Measurements from ENCODE around the gene MEGF8.

The MEGF8 gene

DNA sequence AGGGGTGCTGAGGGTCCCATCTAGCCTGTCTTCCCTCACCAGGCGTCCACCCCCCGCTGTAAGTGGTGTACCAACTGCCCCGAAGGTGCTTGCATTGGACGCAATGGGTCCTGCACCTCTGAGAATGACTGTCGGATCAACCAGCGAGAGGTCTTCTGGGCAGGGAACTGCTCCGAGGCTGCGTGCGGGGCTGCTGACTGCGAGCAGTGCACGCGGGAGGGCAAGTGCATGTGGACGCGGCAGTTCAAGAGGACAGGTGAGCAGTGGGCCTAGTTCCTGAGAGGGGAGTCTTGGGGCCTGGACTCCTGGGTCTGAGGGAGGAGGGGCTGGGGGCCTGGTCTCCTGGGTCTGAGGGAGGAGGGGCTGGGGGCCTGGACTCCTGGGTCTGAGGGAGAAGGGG lies 36.9 kb downstream of the MEGF8 start:
- DNase-seq, result no peak

DNA sequence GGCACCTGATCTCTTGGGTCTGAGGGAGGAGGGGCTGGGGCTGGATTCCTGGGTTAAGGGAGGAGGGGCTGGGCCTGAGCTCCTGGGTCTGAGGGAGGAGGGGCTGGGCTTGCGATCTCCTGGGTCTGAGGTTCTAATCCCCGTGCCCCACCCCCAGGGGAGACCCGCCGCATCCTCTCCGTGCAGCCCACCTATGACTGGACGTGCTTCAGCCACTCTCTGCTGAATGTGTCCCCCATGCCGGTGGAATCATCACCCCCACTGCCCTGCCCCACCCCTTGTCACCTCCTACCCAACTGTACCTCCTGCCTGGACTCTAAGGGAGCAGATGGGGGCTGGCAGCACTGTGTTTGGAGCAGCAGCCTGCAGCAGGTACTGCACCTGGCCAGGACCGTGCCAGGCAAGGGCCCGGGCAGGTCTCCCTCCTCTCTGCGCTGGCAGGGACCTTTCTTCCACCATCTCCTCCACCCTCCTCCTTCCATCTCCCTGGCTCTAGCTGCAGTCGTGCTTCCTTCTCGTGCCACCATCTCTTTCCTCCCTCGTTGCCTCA lies 37.5 kb downstream of the MEGF8 start:
- DNase-seq, result no peak

DNA sequence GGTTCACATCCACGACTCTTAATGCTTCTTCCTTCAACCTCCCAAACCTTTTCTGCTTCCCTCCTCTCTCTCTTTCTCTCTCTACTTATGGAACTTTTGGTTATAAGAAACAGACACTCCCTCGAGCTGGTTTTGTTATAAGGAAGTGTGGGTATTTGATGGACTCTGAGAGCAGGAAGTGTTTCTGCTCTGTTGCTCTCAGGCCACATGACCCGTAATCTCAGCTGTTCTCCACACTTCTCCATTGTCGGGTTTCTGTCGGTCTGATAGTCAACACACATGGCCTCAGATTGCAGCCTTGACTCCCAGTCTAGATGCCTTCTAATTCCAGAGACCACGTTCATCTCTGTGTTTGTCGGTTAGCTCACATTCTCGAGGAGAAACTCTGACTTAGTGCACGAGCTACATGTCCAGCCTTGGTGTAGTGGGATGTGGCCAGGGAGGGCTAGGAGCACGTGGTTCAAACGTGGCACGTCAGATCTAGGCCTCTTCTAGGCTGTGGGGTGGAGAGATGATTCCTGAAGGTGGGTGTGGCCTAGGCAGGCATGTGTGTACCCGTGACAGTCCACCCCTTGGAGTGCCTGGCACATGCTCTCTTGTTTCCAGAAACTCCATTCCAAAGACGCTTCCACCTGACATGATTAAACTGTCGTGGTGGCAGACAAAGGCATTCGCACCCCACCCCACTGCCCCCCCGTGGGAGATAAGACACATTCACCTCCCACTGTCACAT lies 38.3 kb downstream of the MEGF8 start:
- DNase-seq, result no peak

DNA sequence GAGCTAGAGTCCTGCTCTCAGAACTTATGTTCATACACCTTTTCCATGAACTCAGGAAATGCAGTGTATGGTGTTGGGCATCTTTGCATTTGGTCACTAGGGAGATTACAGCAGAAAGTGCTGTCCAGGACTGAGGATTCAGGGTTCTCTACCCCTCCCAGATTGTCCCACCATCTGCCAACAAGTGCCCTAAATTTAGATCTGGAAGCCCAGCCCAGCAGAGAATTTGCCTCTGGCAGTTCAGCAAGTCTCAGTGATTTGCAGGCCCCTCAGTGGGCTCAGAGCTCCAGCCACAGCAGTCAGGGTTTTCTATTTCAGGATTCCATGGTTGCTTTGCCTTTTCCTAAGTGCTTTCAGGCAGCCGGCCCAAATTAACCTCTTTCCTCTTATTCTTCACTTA lies 41.2 kb downstream of the MEGF8 start:
- DNase-seq, result no peak

DNA sequence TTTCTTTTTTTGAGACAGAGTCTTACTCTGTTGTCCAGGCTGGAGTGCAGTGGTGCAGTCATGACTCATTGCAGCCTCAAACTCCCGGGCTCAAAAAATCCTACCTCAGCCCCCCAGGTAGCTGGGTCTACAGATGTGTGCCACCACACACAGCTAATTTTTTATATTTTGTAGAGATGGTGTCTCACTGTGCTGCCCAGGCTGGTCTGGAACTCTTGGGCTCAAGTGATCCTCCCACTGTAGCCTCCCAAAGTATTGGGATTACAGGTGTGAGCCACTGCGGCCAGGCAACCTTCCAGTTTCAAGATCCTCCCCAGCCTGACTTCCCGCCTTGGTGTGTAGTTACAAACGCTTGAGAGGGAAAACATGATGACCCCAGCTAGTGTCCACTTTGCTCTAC lies 42.5 kb downstream of the MEGF8 start:
- DNase-seq, result no peak

DNA sequence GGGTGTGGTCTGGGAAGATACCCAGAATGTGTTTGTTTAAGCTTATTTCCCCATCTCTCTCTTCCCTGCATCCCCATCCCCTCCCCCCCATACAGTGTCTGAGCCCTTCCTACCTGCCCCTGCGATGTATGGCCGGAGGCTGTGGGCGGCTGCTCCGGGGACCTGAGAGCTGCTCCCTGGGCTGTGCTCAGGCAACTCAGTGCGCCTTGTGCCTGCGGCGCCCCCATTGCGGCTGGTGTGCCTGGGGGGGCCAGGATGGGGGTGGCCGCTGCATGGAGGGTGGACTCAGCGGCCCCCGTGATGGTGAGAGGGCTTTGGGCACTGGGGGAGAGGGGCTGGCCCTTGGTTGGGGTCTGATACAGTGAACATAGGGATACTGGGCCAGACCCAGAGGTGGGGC lies 42.9 kb downstream of the MEGF8 start:
- DNase-seq, result no peak

DNA sequence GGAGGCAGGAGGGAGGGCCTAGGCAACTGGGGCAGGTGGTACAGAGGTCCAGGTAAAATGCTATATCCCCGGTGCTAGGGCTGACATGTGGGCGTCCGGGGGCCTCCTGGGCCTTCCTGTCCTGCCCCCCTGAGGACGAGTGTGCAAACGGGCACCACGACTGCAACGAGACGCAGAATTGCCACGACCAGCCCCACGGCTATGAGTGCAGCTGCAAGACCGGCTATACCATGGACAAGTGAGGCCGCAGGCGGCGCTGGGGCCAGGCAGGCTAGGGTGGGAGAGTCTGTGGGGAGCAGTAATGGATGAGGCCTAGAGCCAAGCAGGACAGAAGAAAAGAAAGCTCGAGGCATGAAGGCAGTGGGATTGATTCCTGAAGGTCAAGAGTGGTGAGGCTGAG lies 43.3 kb downstream of the MEGF8 start:
- no peak for DNase-seq

DNA sequence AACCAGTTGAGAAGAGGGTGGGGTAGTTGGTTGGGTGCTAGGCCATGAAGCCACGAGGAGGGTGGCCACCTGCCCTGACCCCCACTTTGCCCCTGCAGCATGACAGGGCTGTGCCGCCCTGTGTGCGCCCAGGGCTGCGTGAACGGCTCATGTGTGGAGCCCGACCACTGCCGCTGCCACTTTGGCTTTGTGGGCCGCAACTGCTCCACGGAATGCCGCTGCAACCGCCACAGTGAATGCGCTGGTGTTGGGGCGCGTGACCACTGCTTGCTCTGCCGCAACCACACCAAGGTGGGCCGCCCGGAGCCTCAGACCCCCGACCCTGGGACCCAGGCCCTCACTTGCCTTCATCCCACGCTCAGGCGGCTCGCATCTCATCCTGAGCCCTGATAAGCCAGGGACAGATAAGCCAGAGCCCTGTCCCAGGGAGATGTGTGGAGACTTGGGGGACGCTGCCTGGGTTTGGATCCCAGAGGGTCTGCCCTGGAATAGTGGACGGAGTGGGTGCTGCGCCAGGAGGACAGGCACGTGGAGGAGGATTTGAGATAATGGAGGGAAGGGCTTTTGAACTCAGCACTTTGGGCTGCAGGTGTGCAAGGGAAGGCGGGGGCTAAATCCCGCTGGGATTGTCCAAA lies 44.1 kb downstream of the MEGF8 start:
- no peak for DNase-seq

DNA sequence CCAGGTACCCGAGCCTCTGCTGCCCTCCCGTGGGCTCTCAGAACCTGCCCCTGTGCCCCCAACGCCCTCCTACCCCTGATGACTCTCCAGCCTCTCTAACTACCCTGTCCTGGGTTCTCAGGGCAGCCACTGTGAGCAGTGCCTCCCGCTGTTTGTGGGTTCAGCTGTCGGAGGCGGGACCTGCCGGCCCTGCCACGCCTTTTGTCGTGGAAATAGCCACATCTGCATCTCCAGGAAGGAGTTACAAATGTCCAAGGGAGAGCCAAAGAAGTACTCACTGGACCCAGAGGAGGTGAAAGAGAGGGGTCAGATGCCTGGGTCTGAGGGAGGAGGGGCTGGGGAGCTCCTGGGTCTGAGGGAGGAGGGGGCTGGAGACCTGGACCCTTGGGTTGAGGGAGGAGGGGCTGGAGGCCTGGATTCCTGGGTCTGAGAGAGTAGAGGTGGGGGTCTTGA lies 44.7 kb downstream of the MEGF8 start:
- DNase-seq, result no peak

DNA sequence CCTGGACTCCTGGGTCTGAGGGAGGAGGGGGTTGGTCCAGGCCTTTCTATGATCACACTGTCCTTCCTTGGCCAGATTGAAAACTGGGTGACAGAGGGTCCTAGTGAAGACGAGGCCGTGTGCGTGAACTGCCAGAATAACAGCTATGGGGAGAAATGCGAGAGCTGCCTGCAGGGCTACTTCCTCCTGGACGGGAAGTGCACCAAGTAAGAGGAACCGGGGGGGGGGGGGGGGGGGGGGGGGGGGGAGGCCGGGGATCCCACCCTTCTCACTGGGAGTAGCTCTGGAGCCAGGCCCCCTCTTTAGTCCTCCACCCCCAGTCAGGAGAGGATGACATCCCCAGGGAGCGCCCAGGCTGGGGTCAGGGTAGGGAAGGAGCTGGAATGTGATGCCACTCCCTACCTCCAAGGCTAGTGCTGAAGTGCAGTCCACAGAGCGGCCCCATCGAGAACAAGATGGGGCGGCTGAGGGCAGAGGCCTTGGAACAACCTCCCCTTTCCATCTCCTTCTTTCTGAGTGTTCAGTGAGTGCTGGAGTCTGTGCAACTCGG lies 45.3 kb downstream of the MEGF8 start:
- DNase-seq, result no peak

DNA sequence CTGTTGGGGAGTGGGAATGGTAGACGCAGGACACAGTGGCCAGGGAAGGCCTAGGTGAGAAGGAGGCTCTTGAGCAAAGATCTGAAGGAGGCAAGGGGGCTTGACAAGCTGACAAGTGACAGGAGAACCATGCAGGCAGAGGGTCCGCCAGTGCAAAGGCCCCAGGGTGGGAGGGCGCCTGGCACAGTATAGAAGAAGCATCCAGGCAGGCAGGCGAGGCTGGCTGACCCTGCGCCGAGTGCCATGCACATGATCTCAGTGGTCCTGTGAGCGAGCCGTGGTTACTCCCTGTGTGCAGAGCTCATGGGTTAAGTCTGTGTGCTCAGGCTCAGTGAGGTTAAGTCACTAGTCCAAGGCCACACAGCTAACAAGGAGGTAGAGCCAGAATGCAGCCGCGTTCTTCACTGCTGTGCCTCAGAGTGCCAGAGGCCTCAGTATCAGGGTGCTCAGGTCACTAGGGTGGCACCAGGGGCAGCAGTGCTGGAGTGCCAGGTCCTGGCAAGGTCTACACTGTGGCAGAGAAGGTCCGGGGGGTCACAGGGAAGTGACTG lies 49.5 kb downstream of the MEGF8 start:
- DNase-seq, result no peak

DNA sequence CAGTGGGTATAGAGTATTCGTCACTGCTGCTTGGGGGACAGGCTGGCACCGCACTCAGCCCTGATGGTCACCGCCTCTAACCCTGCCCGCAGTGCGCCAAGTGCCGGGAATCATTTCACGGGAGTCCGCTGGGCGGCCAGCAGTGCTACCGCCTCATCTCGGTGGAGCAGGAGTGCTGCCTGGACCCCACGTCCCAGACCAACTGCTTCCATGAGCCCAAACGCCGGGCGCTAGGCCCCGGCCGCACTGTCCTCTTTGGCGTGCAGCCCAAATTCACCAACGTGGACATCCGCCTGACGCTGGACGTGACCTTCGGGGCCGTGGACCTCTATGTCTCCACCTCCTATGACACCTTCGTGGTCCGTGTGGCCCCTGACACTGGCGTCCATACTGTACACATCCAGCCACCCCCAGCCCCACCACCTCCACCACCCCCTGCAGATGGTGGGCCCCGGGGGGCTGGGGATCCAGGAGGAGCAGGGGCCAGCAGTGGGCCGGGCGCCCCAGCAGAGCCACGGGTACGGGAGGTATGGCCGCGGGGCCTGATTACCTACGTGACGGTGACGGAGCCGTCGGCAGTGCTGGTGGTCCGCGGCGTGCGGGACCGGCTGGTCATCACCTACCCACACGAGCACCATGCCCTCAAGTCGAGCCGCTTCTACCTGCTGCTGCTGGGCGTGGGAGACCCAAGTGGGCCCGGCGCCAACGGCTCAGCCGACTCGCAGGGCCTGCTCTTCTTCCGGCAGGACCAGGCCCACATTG lies 50.2 kb downstream of the MEGF8 start:
- no peak for DNase-seq

DNA sequence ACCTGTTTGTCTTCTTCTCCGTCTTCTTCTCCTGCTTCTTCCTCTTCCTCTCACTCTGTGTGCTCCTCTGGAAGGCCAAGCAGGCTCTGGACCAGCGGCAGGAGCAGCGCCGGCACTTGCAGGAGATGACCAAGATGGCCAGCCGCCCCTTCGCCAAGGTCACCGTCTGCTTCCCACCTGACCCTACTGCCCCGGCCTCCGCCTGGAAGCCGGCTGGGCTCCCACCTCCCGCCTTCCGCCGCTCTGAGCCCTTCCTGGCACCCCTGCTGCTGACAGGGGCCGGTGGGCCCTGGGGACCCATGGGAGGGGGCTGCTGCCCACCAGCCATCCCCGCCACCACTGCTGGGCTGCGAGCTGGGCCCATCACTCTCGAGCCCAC lies 50.7 kb downstream of the MEGF8 start:
- no peak for DNase-seq

DNA sequence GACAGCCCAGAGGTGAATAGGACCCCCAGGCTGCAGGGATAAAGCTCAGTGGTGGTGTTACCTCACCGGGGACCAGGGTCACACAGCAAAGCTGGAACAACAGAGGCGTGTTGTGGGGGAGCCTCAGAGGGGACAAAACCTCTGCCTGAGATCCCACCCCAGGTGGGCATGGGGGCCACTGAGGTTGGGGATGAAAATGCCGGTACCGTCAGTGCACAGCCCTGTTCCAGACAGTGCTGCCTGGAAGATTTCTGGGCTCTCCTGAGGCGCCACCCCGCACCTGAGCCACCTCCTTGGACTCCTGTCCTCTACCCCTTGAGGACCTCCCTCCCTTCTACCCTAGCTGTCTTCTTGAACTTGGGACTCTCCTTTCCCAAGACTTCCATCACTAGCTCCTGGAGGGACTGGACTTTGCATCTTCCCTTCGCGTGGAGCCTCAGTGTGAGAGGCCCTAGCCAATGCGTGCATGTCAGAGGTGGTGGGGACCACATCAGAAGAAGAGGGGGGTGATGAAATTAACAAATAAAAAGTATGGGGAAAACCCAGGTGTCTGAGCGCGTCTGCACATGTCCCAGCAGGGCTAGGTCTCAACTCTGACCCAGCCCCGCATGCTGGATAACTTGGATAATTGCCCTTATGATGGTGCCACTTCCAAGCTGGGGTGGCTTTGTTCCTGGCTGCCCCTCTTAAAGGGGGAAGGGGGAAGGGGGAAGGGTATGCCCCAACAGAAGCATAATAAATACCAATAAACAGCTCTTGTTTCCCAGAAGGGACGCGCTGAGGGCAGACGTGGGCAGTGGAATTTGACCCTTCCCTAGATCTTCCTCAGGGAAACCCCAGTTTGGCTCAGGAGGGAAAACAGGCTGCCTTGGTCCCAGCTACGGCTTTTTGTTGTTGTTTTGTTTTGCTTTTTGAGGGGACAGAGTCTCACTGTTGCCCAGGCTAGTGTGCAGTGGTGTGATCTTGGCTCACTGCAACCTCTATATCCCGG lies 53.1 kb downstream of the MEGF8 start:
- DNase-seq, result no peak

DNA sequence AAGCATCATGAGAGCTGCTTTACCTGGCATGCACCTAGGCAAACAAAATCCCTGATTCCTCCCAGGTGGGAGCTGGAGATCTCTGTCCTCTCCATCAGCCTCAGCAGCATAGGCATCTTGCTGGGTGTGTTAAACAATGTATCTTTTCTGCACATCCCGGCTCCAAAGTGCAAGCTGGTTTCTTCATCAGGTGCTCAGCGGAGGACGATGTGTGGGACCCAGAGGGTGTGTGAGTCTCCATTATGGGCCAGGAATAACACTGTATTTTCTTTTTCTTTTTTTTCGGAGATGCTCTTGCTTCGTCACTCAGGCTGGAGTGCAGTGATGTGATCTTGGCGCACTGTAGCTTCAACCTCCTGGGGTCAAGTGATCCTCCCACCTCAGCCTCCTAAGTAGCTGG lies 54.7 kb downstream of the MEGF8 start:
- DNase-seq, result no peak

DNA sequence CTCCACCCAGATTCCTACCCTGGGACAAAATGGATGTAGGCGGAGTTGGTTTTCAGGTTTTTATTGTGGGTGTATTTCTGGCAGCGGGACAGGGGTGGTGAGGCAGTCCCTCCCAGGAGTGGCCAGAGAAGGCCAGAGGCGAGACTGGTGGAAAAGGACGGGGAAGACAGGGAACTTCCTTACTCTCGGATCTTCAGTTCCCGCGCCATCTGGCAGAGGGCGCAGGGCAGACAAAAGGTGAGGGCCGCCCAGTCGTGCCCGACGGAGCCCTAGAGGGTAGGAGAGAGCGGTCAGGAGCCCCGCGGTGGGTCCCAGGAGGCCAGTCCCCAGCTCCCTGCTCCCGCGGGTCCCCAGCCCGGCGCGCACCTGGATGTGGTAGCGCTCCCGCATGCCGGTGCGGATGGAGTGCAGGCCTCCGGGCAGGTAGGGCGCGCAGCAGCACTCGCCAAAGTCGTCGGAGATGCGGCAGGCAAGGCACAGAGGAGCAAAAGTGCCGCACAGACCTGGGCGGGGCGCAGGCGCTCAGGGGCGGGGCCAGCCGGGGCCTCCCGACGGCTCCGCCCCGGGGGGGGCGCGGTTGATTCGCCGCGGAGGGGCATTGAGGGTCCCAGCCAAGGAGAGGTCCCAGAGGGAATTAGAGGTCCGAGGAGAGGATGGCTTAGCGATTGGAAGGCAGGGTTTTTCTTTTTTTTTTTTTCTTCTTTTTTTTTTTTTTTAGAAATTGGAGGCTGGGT lies 61.7 kb downstream of the MEGF8 start:
- peak; percentile 68 for DNase-seq

DNA sequence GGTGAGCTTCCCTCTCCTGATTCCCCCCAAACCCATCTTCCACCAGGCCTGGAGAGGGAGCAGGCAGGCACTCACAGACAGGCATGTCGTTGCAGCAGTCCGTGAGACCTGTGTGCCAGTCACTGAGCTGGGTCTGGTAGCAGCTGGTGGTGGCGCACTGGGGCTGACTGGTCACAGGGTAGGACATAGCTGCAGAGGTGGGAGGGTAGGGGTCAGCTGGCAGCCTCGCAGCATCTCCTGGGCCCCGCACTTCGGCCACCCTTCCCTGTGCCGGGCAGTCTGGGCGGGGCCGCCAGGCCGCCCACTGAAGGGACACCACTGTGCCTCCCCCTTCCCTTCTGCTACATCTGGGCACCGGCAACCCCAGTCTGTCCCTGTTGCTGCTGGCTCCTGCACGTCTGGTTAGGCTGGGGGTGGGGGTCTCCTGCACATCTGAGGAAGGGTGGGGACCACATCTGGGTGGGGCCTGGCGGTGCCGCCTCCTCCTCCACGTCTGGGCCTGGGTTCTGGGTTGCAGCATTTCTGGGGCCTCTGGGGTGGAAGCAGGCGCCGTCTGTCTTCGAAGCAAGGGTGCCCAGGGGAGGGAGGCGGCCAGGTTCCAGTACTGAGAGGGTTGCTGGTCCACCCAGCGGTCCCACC lies 63.5 kb downstream of the MEGF8 start:
- DNase-seq, result no peak

DNA sequence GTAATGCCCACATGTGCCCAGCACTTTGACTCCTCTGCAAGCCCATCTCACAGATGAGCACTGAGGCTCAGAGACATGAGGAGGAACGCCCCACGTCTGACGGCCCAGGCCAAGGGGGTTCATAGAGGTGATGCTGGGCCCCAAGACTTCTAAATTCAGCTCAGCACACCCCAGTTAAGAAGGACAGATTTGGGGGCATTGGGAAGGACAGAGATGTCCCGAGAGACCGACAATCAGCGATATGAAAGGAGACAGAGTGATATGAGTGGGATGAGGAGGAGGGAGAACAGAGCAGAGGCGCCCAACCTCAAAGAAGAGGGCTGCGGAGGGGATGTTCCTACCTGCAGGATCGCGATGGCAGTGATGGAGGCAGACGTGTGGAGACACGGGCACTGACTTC lies 64.5 kb downstream of the MEGF8 start, which contains the start of gene CNFN:
TSS of gene CNFN (minus strand) at position 399 of the 400 bp plus-strand sequence. CDS start 1,260 bp downstream, outside the sequence.
- no peak for DNase-seq

DNA sequence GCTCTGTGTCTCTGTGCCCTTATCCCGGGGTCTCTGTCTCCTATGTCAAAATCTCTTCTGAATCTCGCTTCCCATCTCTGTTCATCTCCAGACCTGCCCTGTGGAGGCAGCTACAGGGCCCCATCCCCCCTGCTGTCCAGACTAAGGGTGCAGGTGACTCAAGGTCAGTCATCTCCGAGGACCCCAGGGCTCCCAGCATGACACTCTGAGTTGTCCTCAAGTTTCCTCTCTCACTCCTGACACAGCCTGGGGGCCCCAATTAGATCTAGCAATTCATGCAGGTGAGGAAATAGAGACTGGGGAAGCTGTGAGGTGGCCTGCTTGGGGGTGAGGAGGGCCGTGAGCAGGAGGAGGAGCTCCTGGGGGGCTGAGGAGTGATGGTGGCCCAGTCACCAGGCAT lies 66.7 kb downstream of the MEGF8 start:
- no peak for DNase-seq

DNA sequence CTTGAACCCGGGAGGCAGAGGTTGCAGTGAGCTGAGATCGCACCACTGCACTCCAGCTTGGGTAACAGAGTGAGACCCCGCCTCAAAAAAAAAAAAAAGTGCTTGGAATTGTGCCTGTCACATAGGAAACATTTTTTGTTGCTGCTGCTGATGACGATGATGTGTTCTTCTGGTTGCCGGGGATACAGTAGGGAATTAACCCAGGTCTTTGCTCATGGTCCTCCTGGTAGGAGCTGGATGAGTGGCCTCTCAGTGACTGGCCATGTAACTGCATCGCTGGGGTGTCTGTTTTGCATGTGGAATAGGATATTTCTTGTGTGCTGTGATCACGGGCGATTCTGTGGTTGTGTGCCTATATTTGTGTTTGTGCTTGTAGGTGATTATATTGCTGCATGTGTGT lies 69.3 kb downstream of the MEGF8 start:
- DNase-seq, result no peak
